Inferior parietal cortex (tissue), 1 donor: ENCODE results near the gene ZNF827.

ENCODE experiments used
- DNase-seq: peaks from one replicate; pipeline ENCODE4 v3.0.0-alpha.2; 2016; ENCODE audit errors: extremely low spot score

ZNF827 gene

DNA sequence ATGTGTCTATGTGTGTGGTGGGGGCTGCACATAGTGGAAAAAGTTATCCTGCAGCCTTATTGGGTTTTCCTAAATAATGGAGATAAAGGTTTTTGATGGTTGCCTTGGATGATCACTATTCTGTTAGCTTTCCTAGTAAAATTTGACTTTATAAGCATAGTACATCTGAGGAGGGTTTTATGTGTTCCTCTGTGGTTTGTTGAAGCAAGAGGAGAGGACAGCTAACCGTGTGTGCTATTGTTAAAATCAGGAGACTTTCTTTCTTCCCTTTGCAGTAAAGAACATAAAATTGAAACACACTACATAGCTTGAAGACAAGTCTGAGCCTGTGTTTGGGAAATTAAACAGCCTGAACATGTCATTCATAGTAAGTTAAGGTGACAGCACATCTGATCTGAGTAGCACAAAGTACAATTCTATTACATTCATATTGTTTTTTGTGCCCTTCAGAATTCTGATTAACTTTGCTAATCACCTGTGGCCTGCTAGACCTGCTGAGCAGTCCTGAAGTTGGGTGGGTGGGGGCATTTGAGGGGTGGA, 221.9 kb downstream of the ZNF827 start:
- no peak for DNase-seq

GRCh38 chr4:145716200-145716599, 222.4 kb downstream of the ZNF827 start:
- no peak for DNase-seq

DNA sequence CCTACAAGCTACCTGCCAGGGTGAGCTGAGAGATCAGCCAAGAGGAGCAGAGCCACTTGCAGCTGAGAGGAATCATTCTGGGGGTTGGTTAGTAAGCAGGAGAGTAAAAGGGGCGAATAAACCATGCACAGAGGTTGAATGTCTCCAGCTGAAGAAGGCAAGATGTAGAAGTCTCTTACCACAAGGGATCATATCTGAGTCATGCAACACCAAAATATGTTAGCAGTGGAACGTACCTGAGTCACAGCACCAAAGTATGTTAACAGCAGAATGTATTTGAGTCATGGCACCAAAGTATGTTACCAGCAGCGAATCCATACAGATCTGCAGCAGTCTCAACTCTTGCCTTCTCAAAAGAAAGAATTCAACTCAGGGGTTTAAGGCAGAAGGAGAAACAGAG, 228.8 kb downstream of the ZNF827 start:
- no peak for DNase-seq

DNA sequence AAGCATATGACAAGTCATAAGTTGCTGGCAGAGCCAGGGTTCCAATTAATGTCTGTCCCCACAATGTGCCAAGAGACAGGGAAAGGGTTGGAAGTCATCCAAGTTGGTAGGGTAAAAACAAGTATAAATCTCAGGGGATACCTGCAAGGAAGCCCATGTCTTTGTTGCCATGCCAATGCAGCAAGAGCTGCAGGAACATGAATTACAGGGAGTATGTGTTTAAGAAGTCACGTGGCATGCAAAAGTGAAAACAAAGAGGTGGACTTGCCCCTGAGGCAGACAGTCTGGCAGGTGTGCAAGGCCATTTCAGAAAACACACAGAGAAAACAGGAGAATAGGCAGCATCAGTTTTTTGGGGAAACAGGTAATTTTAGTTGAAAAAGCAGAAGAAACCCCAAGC, 229.3 kb downstream of the ZNF827 start:
- no peak for DNase-seq
